GM12878 (cell line): ENCODE data around the gene CCNY. TPM values are rescaled to one million over a fixed set of nuclear protein-coding genes. Genes with fewer than 3 reads are reported as not detected.

Source experiments
- MEF2B ChIP-seq: fragments of 450-650 bp; IDR thresholded peaks from 2 replicates; pipeline ENCODE4 v1.6.1; 2018; ENCODE audit warnings: mild to moderate bottlenecking, moderate library complexity; ENCODE audit not compliant: partially characterized antibody, poor library complexity, severe bottlenecking
- NR2F1 ChIP-seq: fragments of 450-650 bp; conservative IDR thresholded peaks from 2 replicates; pipeline ENCODE4 v1.6.1; 2017; ENCODE audit warnings: mild to moderate bottlenecking
- RAD21 ChIP-seq: IDR thresholded peaks from 2 replicates; pipeline ENCODE4 v1.6.1; 2011; ENCODE audit warnings: mild to moderate bottlenecking, low read depth, low read length, moderate library complexity; ENCODE audit not compliant: insufficient read depth
- RAD51 ChIP-seq: fragments of 450-650 bp; IDR thresholded peaks from 2 replicates; pipeline ENCODE4 v1.6.1; 2016; ENCODE audit warnings: moderate library complexity, mild to moderate bottlenecking, inconsistent platforms
- SMC3 ChIP-seq: IDR thresholded peaks from 2 replicates; pipeline ENCODE4 v1.6.1; 2011; ENCODE audit warnings: low read length, improper control_type of control experiment, borderline replicate concordance
- YY1 ChIP-seq: IDR thresholded peaks from 2 replicates; pipeline ENCODE4 v1.6.1; 2011; ENCODE audit warnings: low read depth, mild to moderate bottlenecking, low read length
- ZNF384 ChIP-seq: IDR thresholded peaks from 2 replicates; pipeline ENCODE4 v1.6.1; 2012; ENCODE audit warnings: low read depth, mild to moderate bottlenecking, low read length, improper control_type of control experiment, borderline replicate concordance
- polyA plus RNA-seq, 11 experiments: library from polyadenylated mRNA; depleted of rRNA in 4 of 11; unstranded in 6 of 11; stranded (reverse) in 5 of 11; fragments of >200 nt; fragmentation: Nextera tagmentation in 4 of 11; fragmentation: Illumina TruSeq in 1 of 11; extraction: Ambion mirVana in 4 of 11; extraction: Trizol in 1 of 11; gene quantifications; 1 replicate in 1 of 11; 2 replicates in 10 of 11; pipeline versions ENCODE4 v1.2.1 to v1.2.3, GENCODE V29; 2011 to 2016; ENCODE audit warnings: inconsistent platforms in 2 of 11, missing spikeins in 2 of 11, low read depth in 1 of 11
- total RNA-seq, 4 experiments: library from RNA; depleted of rRNA in 3 of 4; stranded (reverse); fragments of >200 nt in 3 of 4; fragmentation: Illumina TruSeq in 1 of 4; extraction: Trizol in 1 of 4; gene quantifications; 2 replicates each; pipeline versions ENCODE4 v1.2.1 to v1.2.3, GENCODE V29; 2013 to 2021
- TF ChIP-seq, protein P1 (sequence below): fragments of 450-650 bp; IDR thresholded peaks from 2 replicates; pipeline ENCODE4 v1.6.1; 2018; ENCODE audit warnings: borderline replicate concordance, mild to moderate bottlenecking; ENCODE audit not compliant: partially characterized antibody
- TF ChIP-seq, protein P2 (sequence below): IDR thresholded peaks from 2 replicates; pipeline ENCODE4 v1.6.1; 2011; ENCODE audit warnings: mild to moderate bottlenecking, low read depth, low read length, moderate library complexity; ENCODE audit not compliant: insufficient replicate concordance
- TF ChIP-seq, protein P3 (sequence below): IDR thresholded peaks from 2 replicates; pipeline ENCODE4 v1.6.1; 2012; ENCODE audit warnings: low read depth, low read length, improper control_type of control experiment

Gene CCNY
- total and polyA plus RNA-seq, 10 of the 15 experiments (the other 5 are each of a cell fraction or from before 2014, with no cell fraction given), result 3.6 to 50.0 (median 26.1) TPM

DNA sequence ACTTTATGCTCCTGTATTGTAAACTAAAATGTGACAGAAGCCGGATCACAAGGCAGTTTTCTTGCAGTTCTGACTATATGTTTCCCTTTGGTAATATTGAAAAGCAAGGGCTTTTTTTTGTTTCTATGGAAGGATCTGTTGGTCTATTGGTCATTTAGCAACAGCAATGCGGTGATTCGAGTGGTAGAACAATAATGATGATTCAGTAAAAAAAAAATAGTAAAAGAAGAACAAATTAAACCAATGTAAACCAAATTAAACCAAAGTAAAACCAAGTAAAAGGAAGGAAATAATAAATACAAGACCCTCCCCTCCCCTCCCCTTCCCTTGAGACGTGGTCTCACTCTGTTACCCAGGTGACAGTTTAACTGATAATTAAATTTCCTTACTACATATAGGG lies 17.8 kb upstream of the CCNY start (continued):
- TF ChIP-seq, protein P1, sequence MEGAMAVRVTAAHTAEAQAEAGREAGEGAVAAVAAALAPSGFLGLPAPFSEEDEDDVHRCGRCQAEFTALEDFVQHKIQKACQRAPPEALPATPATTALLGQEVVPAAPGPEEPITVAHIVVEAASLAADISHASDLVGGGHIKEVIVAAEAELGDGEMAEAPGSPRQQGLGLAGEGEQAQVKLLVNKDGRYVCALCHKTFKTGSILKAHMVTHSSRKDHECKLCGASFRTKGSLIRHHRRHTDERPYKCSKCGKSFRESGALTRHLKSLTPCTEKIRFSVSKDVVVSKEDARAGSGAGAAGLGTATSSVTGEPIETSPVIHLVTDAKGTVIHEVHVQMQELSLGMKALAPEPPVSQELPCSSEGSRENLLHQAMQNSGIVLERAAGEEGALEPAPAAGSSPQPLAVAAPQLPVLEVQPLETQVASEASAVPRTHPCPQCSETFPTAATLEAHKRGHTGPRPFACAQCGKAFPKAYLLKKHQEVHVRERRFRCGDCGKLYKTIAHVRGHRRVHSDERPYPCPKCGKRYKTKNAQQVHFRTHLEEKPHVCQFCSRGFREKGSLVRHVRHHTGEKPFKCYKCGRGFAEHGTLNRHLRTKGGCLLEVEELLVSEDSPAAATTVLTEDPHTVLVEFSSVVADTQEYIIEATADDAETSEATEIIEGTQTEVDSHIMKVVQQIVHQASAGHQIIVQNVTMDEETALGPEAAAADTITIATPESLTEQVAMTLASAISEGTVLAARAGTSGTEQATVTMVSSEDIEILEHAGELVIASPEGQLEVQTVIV, result no peak
- TF ChIP-seq NR2F1, result no peak
- TF ChIP-seq ZNF384, result no peak
- TF ChIP-seq, protein P2, sequence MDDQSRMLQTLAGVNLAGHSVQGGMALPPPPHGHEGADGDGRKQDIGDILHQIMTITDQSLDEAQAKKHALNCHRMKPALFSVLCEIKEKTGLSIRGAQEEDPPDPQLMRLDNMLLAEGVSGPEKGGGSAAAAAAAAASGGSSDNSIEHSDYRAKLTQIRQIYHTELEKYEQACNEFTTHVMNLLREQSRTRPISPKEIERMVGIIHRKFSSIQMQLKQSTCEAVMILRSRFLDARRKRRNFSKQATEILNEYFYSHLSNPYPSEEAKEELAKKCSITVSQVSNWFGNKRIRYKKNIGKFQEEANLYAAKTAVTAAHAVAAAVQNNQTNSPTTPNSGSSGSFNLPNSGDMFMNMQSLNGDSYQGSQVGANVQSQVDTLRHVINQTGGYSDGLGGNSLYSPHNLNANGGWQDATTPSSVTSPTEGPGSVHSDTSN, result no peak
- TF ChIP-seq SMC3, result no peak
- TF ChIP-seq MEF2B, result no peak
- TF ChIP-seq RAD21, result no peak
- TF ChIP-seq YY1, result no peak
- TF ChIP-seq, protein P3, sequence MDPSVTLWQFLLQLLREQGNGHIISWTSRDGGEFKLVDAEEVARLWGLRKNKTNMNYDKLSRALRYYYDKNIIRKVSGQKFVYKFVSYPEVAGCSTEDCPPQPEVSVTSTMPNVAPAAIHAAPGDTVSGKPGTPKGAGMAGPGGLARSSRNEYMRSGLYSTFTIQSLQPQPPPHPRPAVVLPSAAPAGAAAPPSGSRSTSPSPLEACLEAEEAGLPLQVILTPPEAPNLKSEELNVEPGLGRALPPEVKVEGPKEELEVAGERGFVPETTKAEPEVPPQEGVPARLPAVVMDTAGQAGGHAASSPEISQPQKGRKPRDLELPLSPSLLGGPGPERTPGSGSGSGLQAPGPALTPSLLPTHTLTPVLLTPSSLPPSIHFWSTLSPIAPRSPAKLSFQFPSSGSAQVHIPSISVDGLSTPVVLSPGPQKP, result no peak
- no peak for TF ChIP-seq RAD51
